HUES6 (cell line): ENCODE results near the gene IDI1.
"Not testable (repeated sequence)": the region's sequence is repeated elsewhere in the genome, so short reads cannot be mapped to it uniquely, and the experiment has no call there.

ENCODE experiments used
- H3K27ac ChIP-seq: 2 replicates; pipeline ENCODE4 v1.7.0; 2013; ENCODE audit warnings: low read depth, mild to moderate bottlenecking, low read length, inconsistent platforms
- H3K27me3 ChIP-seq: 2 replicates; pipeline ENCODE4 v1.6.1; 2013; ENCODE audit warnings: low read length; ENCODE audit not compliant: control insufficient read depth, insufficient read depth
- H3K36me3 ChIP-seq: 2 replicates; pipeline ENCODE4 v1.6.1; 2013; ENCODE audit warnings: low read length; ENCODE audit not compliant: control insufficient read depth, insufficient read depth
- H3K4me1 ChIP-seq: 2 replicates; pipeline ENCODE4 v1.6.1; 2013; ENCODE audit warnings: low read length; ENCODE audit not compliant: control insufficient read depth, insufficient read depth
- H3K4me3 ChIP-seq: 2 replicates; pipeline ENCODE4 v1.5.1; 2013; ENCODE audit warnings: low read depth, low read length
- H3K9ac ChIP-seq: one replicate; pipeline ENCODE4 v1.6.1; 2013; ENCODE audit warnings: mild to moderate bottlenecking, low read length
- H3K9me3 ChIP-seq: 2 replicates; pipeline ENCODE4 v1.6.1; 2013; ENCODE audit warnings: low read depth, low read length; ENCODE audit not compliant: control insufficient read depth, insufficient read depth

Gene IDI1

DNA sequence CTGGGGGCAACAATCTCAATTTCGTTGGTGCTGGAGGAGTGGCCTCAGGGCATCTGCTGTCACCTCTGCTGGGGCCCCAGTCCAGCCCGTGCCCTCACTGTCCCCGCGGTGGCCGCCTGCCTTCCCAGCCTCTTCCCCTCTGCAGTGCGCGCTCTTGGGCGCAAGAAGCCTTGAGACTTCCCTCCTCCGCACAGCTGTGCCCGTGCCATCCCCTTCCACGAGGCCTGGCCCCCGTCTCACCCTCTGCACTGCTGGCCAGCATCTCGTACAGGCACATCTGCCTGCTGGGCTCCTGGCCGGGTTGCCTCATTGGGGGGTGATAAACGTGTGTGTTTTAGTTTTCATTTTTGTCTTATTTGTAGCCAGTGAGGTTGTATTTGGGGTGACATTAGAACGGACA is 37.2 kb downstream of the IDI1 start:
- Histone ChIP-seq H3K4me3 (no peak overlapping the region), H3K9ac (no peak overlapping the region), H3K4me1 (no peaks in the 10 kb centered on the region), H3K9me3 (no peaks in the 10 kb centered on the region), H3K27ac (no peak overlapping the region), H3K36me3 (peaks cover 95% of the 10 kb centered on the region), H3K27me3 (no peaks in the 10 kb centered on the region)

DNA sequence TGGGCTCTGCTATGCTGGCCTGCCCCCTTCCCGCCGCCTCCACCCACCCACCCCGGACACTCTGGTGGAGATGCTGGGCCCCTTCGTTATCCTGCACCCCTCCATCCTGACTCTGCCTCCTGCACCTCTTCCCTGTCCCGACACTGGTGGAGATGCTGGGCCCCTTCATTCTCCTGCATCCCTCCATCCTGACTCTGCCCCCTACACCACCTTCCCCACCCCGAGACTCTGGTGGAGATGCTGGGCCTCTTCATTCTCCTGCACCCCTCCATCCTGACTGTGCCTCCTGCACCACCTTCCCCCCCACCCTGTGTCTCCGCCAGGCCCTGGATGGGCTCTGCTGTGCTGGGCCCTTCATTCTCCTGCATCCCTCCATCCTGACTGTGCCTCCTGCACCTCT is 38.2 kb downstream of the IDI1 start:
- Histone ChIP-seq H3K27me3 (no peaks in the 10 kb centered on the region), H3K4me1 (no peaks in the 10 kb centered on the region), H3K36me3 (peaks cover 95% of the 10 kb centered on the region), H3K9ac (no peak overlapping the region), H3K27ac (no peak overlapping the region), H3K9me3 (no peaks in the 10 kb centered on the region), H3K4me3 (no peak overlapping the region)

DNA sequence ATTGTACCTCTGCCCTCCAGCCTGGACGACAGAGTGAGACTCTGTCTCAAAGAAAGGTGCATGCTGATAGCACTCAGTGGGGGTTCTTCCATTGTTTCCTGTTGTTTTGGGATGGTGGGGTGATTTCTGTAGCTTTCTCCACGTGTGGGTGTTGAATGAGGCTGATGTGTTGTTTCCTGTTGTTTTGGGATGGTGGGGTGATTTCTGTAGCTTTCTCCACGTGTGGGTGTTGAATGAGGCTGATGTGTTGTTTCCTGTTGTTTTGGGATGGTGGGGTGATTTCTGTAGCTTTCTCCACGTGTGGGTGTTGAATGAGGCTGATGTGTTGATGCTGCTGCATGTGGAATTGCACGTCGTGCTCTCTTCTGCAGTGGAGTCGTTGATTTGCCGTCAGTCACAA is 39.0 kb downstream of the IDI1 start:
- H3K27ac ChIP-seq, H3K9ac ChIP-seq, H3K4me3 ChIP-seq, H3K27me3 ChIP-seq, H3K4me1 ChIP-seq, H3K9me3 ChIP-seq: not testable (repeated sequence)
- peaks cover 97% of the 10 kb centered on the region for H3K36me3 ChIP-seq

- no peak overlapping the region for H3K9ac ChIP-seq
- H3K4me3 ChIP-seq = no peak overlapping the region
- H3K4me1 ChIP-seq = no peaks in the 10 kb centered on the region
- H3K9me3 ChIP-seq = no peaks in the 10 kb centered on the region
- H3K36me3 ChIP-seq = peaks cover 98% of the 10 kb centered on the region
- no peaks in the 10 kb centered on the region for H3K27me3 ChIP-seq
- H3K27ac ChIP-seq = no peak overlapping the region
These were observed 39.8 kb downstream of the IDI1 start for GRCh38 chr10:1009071-1009494.

DNA sequence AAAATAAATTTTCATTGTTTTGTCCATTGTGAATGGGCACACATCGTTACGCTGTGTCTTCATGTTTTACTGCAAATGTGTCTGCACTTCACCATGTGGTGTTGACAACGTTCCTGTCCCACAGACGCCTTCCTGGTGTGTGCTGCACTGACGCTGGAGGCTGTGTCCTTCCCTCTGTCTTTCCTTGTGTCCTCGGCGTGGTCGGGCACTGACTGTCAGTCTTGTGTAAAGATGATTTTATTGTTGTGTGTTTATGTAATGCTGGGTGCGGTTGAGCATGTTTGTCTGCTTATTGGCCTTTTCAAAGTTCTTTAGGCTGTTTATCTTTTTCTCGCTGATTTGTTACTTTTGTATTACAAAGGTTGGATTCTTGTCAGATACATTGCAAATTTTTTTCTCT is 41.3 kb downstream of the IDI1 start:
- no peak overlapping the region for H3K9ac ChIP-seq
- H3K27ac ChIP-seq = no peak overlapping the region
- no peak overlapping the region for H3K4me3 ChIP-seq
- H3K9me3 ChIP-seq = no peaks in the 10 kb centered on the region
- H3K4me1 ChIP-seq = no peaks in the 10 kb centered on the region
- peaks cover 100% of the 10 kb centered on the region for H3K36me3 ChIP-seq
- no peaks in the 10 kb centered on the region for H3K27me3 ChIP-seq

DNA sequence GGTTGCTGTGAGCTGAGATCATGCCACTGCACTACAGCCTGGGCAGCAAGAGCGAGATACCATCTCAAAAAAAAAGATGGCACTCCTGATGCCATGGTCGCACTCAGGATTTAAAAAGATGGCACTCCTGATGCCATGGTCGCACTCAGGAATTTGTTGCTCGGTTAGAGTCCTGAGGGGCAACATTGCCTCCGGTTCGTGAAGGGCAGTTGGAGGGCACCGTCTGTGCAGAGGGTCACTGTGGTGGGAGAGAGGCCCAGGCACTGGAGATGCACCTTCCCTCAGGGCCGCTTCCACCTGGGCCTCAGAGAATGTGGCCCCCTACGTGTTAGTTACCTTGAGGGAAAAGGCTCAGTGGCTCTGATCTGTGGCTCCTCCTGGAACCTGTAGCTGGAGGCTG is 42.3 kb downstream of the IDI1 start:
- H3K36me3 ChIP-seq = peaks cover 99% of the 10 kb centered on the region
- H3K4me1 ChIP-seq = no peaks in the 10 kb centered on the region
- no peak overlapping the region for H3K9ac ChIP-seq
- H3K4me3 ChIP-seq = no peak overlapping the region
- no peak overlapping the region for H3K27ac ChIP-seq
- H3K27me3 ChIP-seq = no peaks in the 10 kb centered on the region
- no peaks in the 10 kb centered on the region for H3K9me3 ChIP-seq

DNA sequence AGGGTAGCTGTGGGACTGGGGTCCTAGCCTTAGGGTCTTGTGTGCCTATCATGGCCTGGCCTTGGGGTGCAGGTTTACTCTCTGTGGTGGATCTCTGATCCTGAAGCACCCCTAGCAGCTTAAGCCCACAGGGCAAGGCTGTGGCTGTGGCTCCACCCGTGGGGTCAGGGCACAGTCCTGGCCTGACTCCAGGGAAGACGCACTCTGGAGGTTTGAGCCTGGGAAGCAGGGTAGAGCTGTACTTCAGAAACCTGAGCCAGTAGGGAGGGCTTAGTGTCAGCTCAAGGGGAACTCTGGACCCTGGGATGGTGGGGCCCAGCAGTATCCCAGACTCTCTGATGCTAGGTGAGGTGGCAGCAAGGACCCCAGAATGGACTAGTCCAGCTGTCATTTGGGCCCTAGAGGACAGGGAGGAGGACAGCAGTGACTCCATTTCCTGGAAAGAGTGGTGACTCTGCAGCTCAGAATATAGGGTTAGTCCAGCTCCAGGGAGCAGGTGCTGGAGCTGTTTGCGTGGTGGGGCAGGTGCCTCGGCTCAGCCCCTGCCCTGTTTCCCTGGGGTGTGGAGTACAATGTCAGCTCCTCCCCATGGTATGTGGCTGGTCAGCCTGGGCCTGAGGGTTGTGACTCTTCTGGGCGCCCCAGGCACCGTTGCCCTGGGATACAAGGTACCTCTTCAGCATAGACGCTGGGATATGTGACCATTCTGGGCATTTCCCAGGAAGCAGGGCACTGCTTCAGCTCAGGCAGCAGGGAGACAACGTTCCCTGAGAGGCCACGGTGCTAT is 44.8 kb downstream of the IDI1 start:
- Histone ChIP-seq H3K36me3 (peaks cover 99% of the 10 kb centered on the region), H3K27me3 (no peaks in the 10 kb centered on the region)

DNA sequence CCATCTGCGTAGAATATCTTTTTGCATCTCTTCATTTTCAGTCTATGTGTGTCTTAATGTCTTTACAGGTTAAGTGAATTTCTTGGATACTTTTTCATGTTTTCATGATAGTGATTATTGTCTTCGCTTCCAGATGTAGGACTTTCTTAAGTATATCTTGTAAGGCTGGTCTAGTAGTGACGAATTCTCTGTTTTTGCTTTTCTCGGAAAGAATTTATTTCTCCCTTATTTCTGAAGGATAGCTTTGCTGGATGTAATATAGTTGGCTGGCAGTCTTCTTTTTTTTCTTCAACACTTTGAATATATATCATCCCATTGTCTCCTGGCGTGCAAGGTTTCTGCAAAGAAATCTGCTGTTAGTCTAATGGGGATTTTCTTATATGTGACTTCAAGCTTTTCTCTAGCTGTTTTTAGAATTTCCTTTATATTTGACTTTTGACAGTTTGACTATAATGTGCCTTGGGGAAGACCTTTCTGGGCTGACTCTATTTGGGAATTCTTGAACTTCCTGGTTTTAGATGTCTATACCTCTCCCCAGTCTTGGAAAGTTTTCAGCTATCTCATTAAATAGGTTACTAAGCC is 46.4 kb downstream of the IDI1 start:
- no peak overlapping the region for H3K27ac ChIP-seq
- H3K9ac ChIP-seq = no peak overlapping the region
- H3K27me3 ChIP-seq = no peaks in the 10 kb centered on the region
- no peaks in the 10 kb centered on the region for H3K4me1 ChIP-seq
- no peaks in the 10 kb centered on the region for H3K9me3 ChIP-seq
- H3K4me3 ChIP-seq = no peak overlapping the region
- H3K36me3 ChIP-seq = peaks cover 99% of the 10 kb centered on the region

More for the DNA sequence above, 44.8 kb downstream of the IDI1 start:
- H3K27ac ChIP-seq = no peak overlapping the region
- H3K9ac ChIP-seq = no peak overlapping the region
- H3K4me1 ChIP-seq = no peaks in the 10 kb centered on the region
- H3K9me3 ChIP-seq = no peaks in the 10 kb centered on the region
- H3K4me3 ChIP-seq = no peak overlapping the region

GRCh38 chr10:997266-998022 is 51.5 kb downstream of the IDI1 start:
- Histone ChIP-seq H3K9ac (no peak overlapping the region), H3K27me3 (no peaks in the 10 kb centered on the region), H3K4me1 (no peaks in the 10 kb centered on the region), H3K36me3 (peaks cover 98% of the 10 kb centered on the region), H3K4me3 (no peak overlapping the region), H3K27ac (no peak overlapping the region), H3K9me3 (no peaks in the 10 kb centered on the region)

DNA sequence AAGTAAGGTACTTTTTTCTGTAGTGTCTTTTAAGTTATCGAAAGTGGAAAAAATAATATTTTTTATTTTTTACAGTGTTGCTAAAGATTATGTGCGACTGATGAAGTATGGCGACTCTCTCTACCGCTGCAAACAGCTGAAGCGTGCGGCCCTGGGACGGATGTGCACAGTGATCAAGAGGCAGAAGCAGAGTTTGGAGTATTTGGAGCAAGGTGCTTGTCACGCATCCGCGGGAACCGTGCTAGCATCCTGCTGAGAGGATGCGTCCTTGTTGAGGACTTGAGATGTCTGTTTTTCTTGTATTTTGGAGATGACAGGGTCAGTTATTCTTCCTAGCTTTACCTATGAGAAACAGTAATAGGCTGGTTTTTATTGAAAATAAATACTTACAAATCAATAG is 52.9 kb downstream of the IDI1 start:
- Histone ChIP-seq H3K27ac (no peak overlapping the region), H3K9ac (no peak overlapping the region), H3K4me3 (no peak overlapping the region), H3K4me1 (no peaks in the 10 kb centered on the region), H3K36me3 (peaks cover 89% of the 10 kb centered on the region), H3K27me3 (no peaks in the 10 kb centered on the region), H3K9me3 (no peaks in the 10 kb centered on the region)

- Histone ChIP-seq H3K4me1 (no peaks in the 10 kb centered on the region), H3K27ac (no peak overlapping the region), H3K36me3 (peaks cover 89% of the 10 kb centered on the region), H3K9me3 (no peaks in the 10 kb centered on the region), H3K9ac (no peak overlapping the region), H3K27me3 (no peaks in the 10 kb centered on the region), H3K4me3 (no peak overlapping the region)
These were observed 53.4 kb downstream of the IDI1 start for GRCh38 chr10:995559-995926.
